B cell (primary cell): ENCODE measurements around the gene GRM6. TPM values are rescaled to one million over a fixed set of nuclear protein-coding genes. Genes with fewer than 3 reads are reported as not detected.

ENCODE experiments used
- ATAC-seq: fragments of 200-7000 bp; cut with Tn5 transposase; one replicate; pipeline ENCODE4 v1.10.0; 2021; ENCODE audit warnings: low read depth, mild to moderate bottlenecking, moderate number of reproducible peaks, moderate library complexity
- CTCF ChIA-PET: fragments of 350-600 bp; sonication (Branson Sonifier 250); formaldehyde crosslinking; loops from one replicate; lab custom pipeline; 2021; ENCODE audit warnings: antibody characterized with exemption, inconsistent platforms; lab: Charles Lee
- POLR2A ChIA-PET: fragments of 350-600 bp; sonication (Branson Sonifier 250); formaldehyde crosslinking; loops from one replicate; lab custom pipeline; 2021; ENCODE audit warnings: antibody characterized with exemption; lab: Charles Lee
- DNase-seq: peaks from one replicate; pipeline ENCODE4 v3.0.0; 2013
- H2AFZ ChIP-seq: 2 replicates; pipeline ENCODE4 v1.6.1; 2012; ENCODE audit warnings: mild to moderate bottlenecking, low read depth, low read length; ENCODE audit not compliant: insufficient read depth, poor library complexity, severe bottlenecking
- H3K27ac ChIP-seq, 2 donors: 1 replicate in 1 of 2; 2 replicates in 1 of 2; pipeline ENCODE4 v1.5.1; 2012 to 2013; ENCODE audit warnings: low read length in 2 of 2, mild to moderate bottlenecking in 2 of 2, moderate library complexity in 1 of 2
- H3K27me3 ChIP-seq, 4 experiments: fragments of 200-600 bp in 1 of 4; sonication (generic) in 1 of 4; replicated peaks in 1 of 4; 1 replicate in 2 of 4; 2 replicates in 2 of 4; pipeline versions ENCODE4 v1.6.1 to v1.7.0; 2013 to 2016; ENCODE audit warnings: low read length in 3 of 4, mild to moderate bottlenecking in 2 of 4, mixed read lengths in 1 of 4, moderate library complexity in 1 of 4; ENCODE audit not compliant: insufficient read depth in 4 of 4, control insufficient read depth in 3 of 4; ENCODE audit errors: control extremely low read depth in 1 of 4
- H3K36me3 ChIP-seq, 2 experiments: replicated peaks in 1 of 2; 1 replicate in 1 of 2; 2 replicates in 1 of 2; pipeline versions ENCODE4 v1.6.1 to v1.7.1; 2013; ENCODE audit warnings: low read length in 1 of 2; ENCODE audit not compliant: insufficient read depth in 2 of 2, control insufficient read depth in 1 of 2; ENCODE audit errors: control extremely low read depth in 1 of 2, extremely low read depth in 1 of 2
- H3K4me1 ChIP-seq, 2 donors: fragments of 200-600 bp in 1 of 2; sonication (generic) in 1 of 2; 1 replicate in 1 of 2; 2 replicates in 1 of 2; pipeline versions ENCODE4 v1.5.1 to v1.6.1; 2013 to 2017; ENCODE audit warnings: low read length in 2 of 2; ENCODE audit not compliant: control insufficient read depth in 2 of 2, insufficient read depth in 2 of 2
- H3K4me2 ChIP-seq: replicated peaks from 2 replicates; pipeline ENCODE3; 2012; ENCODE audit warnings: mild to moderate bottlenecking, low read depth, low read length; ENCODE audit not compliant: poor library complexity, severe bottlenecking
- H3K4me3 ChIP-seq, 5 experiments: fragments of 200-600 bp in 1 of 5; sonication (generic) in 1 of 5; 1 replicate in 3 of 5; 2 replicates in 2 of 5; pipeline versions ENCODE4 v1.5.1 to v1.7.0; 2011 to 2016; ENCODE audit warnings: low read length in 4 of 5, mild to moderate bottlenecking in 4 of 5, low read depth in 2 of 5, control low read depth in 1 of 5, moderate library complexity in 1 of 5; ENCODE audit not compliant: insufficient read depth in 1 of 5; ENCODE audit errors: control extremely low read depth in 1 of 5, extremely low read depth in 1 of 5
- H3K79me2 ChIP-seq: fragments of 200-600 bp; sonication (generic); one replicate; pipeline ENCODE4 v1.6.0; 2016; ENCODE audit warnings: low read length; ENCODE audit not compliant: control insufficient read depth, insufficient read depth
- H3K9ac ChIP-seq: fragments of 200-600 bp; sonication (generic); 2 replicates; pipeline ENCODE4 v1.6.1; 2017; ENCODE audit warnings: mild to moderate bottlenecking, low read length, moderate library complexity
- H3K9me3 ChIP-seq, 3 donors: one replicate each; pipeline versions ENCODE4 v1.6.1 to v1.7.1; 2013; ENCODE audit warnings: low read length in 2 of 3; ENCODE audit not compliant: control insufficient read depth in 2 of 3, insufficient read depth in 1 of 3; ENCODE audit errors: control extremely low read depth in 1 of 3
- H4K20me1 ChIP-seq: 2 replicates; pipeline ENCODE4 v1.6.0; 2012; ENCODE audit warnings: mild to moderate bottlenecking, low read length; ENCODE audit not compliant: insufficient read depth, control insufficient read depth, poor library complexity, severe bottlenecking
- H3K27ac Mint-ChIP-seq: one replicate; pipeline ENCODE4 v1.8.0; 2021; ENCODE audit warnings: mixed read lengths
- H3K27me3 Mint-ChIP-seq: one replicate; pipeline ENCODE4 v1.8.0; 2021; ENCODE audit warnings: mixed read lengths
- H3K4me1 Mint-ChIP-seq: one replicate; pipeline ENCODE4 v1.8.0; 2021; ENCODE audit warnings: mixed read lengths
- H3K4me3 Mint-ChIP-seq: one replicate; pipeline ENCODE4 v1.8.0; 2021; ENCODE audit warnings: mixed read lengths
- H3K9me3 Mint-ChIP-seq: one replicate; pipeline ENCODE4 v1.8.0; 2022; ENCODE audit warnings: mixed read lengths; ENCODE audit not compliant: insufficient read depth
- CTCF ChIP-seq: fragments of 200-600 bp; IDR thresholded peaks from one replicate; pipeline ENCODE4 v1.8.0; 2022; ENCODE audit warnings: antibody characterized with exemption, mild to moderate bottlenecking
- EZH2 ChIP-seq: IDR thresholded peaks from 2 replicates; pipeline ENCODE4 v1.6.1; 2012; ENCODE audit warnings: borderline replicate concordance, low read depth, mild to moderate bottlenecking, moderate library complexity, low read length; ENCODE audit not compliant: insufficient read depth, poor library complexity, severe bottlenecking
- WGBS: methylation state at CpG from one replicate; pipeline ENCODE4 v1.1.5; 2013; ENCODE audit warnings: missing lambda C conversion rate; ENCODE audit not compliant: insufficient coverage; 5-methylcytosine and 5-hydroxymethylcytosine counted together
- intact Hi-C: fragments of 100-400 bp; cut with micrococcal nuclease; formaldehyde crosslinking; loops from one replicate; pipeline ENCODE4 v1.10.0; 2022
- polyA plus RNA-seq: library from polyadenylated mRNA; depleted of rRNA; stranded (reverse); fragments of >200 nt; gene quantifications from 2 replicates; pipeline ENCODE4 v1.2.3, GENCODE V29; 2012
- total RNA-seq, 2 donors: library from RNA; stranded (reverse); fragments of 120-200 nt in 1 of 2; gene quantifications; 1 replicate in 1 of 2; 2 replicates in 1 of 2; pipeline versions ENCODE4 v1.2.3 to v1.2.4, GENCODE V29; 2013 to 2022

The GRM6 gene
- total and polyA plus RNA-seq, 2 donors (not counting 1 experiment from before 2014, with no cell fraction given), result not detected

- Histone ChIP-seq H2AFZ (no peak overlapping the region), H3K27me3 (peaks cover 0 to 14% (median 0%) of the 10 kb centered on the region in 4 experiments), H3K9ac (no peak overlapping the region), H3K4me3 (no peak overlapping the region), H4K20me1 (no peaks in the 10 kb centered on the region), H3K36me3 (no peaks in the 10 kb centered on the region), H3K4me1 (no peaks in the 10 kb centered on the region), H3K4me2 (no peak overlapping the region), H3K79me2 (no peaks in the 10 kb centered on the region), H3K27ac (no peak overlapping the region), H3K9me3 (peaks cover 0 to 69% (median 4%) of the 10 kb centered on the region in 3 donors)
- 83% methylated on average over 9 of the region's 9 CpGs for WGBS
- DNase-seq (no peak), ATAC-seq (no peak)
- ChIA-PET CTCF (no interaction called here), POLR2A (no interaction called here)
- Mint-ChIP-seq H3K9me3 (peaks cover 6% of the 10 kb centered on the region), H3K27ac (no peak overlapping the region), H3K4me1 (peaks cover 2% of the 10 kb centered on the region), H3K27me3 (peaks cover 26% of the 10 kb centered on the region), H3K4me3 (no peak overlapping the region)
- no peak for TF ChIP-seq EZH2
- no peak for TF ChIP-seq CTCF
- intact Hi-C loops, result no loop called here
Measured at GRCh38 chr5:178992291-178992895, 2.7 kb downstream of the GRM6 start.

GRCh38 chr5:178991190-178992145, 3.7 kb downstream of the GRM6 start:
- Mint-ChIP-seq H3K27me3 (peaks cover 26% of the 10 kb centered on the region), H3K27ac (no peak overlapping the region), H3K4me3 (no peak overlapping the region), H3K9me3 (peaks cover 7% of the 10 kb centered on the region), H3K4me1 (peaks cover 2% of the 10 kb centered on the region)
- DNase-seq (no peak), ATAC-seq (no peak)
- H3K27ac ChIP-seq, result no peak overlapping the region
- H3K9ac ChIP-seq, result no peak overlapping the region
- H3K4me2 ChIP-seq, result no peak overlapping the region
- CTCF ChIA-PET, result no interaction called here
- H3K4me3 ChIP-seq, result no peak overlapping the region
- H3K79me2 ChIP-seq, result no peaks in the 10 kb centered on the region
- intact Hi-C loops, result no loop called here
- H3K27me3 ChIP-seq, result peaks cover 0 to 14% (median 0%) of the 10 kb centered on the region in 4 experiments
- no peaks in the 10 kb centered on the region for H3K36me3 ChIP-seq
- no peak for TF ChIP-seq EZH2
- TF ChIP-seq CTCF, result no peak
- 93% methylated on average over 24 of the region's 28 CpGs for WGBS
- peaks cover 0 to 74% (median 4%) of the 10 kb centered on the region in 3 donors for H3K9me3 ChIP-seq
- H3K4me1 ChIP-seq, result no peaks in the 10 kb centered on the region
- no peaks in the 10 kb centered on the region for H4K20me1 ChIP-seq
- H2AFZ ChIP-seq, result no peak overlapping the region
- POLR2A ChIA-PET, result no interaction called here
